NCI-H774 (cell line): ENCODE data around the gene TWF2.

ENCODE experiments used
- DNase-seq: peaks from one replicate; lab custom pipeline; 2025; lab: John Stamatoyannopoulos, UW

TWF2 gene

DNA sequence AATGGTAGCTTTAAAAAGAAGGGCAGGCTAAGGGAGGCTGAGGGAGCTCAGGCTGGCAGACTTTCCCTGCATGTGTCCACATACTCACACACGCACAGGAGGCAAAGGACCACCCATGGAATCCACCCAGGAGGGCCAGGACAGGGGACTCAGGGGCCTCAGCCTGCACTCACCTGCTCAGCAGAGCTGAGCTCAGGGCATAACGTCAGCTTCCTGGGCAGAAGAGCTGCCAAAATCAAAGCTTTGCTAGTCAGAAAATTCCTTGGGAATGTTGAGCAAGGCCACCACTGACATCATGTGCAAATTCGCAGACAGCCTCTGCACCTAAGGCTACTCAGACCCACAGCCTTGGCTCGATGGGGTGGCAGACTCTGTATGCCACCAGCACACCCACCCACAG lies 57.4 kb downstream of the TWF2 start:
- DNase-seq, result no peak
